HG03095 (cell line): Measurements from ENCODE around the gene FGF18.

Experiments used
- ATAC-seq: cut with Tn5 transposase; IDR thresholded peaks from one replicate; pipeline ENCODE4 v1.9.1; 2021; ENCODE audit warnings: moderate library complexity; ENCODE audit not compliant: unreplicated experiment

The FGF18 gene

GRCh38 chr5:171438738-171439137, 19.3 kb downstream of the FGF18 start:
- ATAC-seq, result no peak

- no peak for ATAC-seq
These were observed 21.9 kb downstream of the FGF18 start for GRCh38 chr5:171441246-171441791.

GRCh38 chr5:171442287-171443042, 23.0 kb downstream of the FGF18 start:
- ATAC-seq, result no peak

- ATAC-seq, result no peak
These were observed 25.1 kb downstream of the FGF18 start for GRCh38 chr5:171444582-171444981.

- no peak for ATAC-seq
These were observed 26.4 kb downstream of the FGF18 start for GRCh38 chr5:171445644-171446516.

GRCh38 chr5:171447226-171447625, 27.8 kb downstream of the FGF18 start:
- no peak for ATAC-seq

GRCh38 chr5:171449426-171449825, 30.0 kb downstream of the FGF18 start:
- no peak for ATAC-seq

GRCh38 chr5:171450423-171451331, 31.2 kb downstream of the FGF18 start:
- no peak for ATAC-seq

- ATAC-seq, result no peak
These were observed 32.0 kb downstream of the FGF18 start for GRCh38 chr5:171451421-171451820.

GRCh38 chr5:171453056-171453725, 33.7 kb downstream of the FGF18 start:
- ATAC-seq, result no peak

GRCh38 chr5:171453988-171454387, 34.5 kb downstream of the FGF18 start:
- ATAC-seq, result no peak

GRCh38 chr5:171454549-171454948, 35.1 kb downstream of the FGF18 start:
- ATAC-seq, result no peak

- no peak for ATAC-seq
These were observed 36.1 kb downstream of the FGF18 start for GRCh38 chr5:171455522-171455921.

- no peak for ATAC-seq
These were observed 37.9 kb downstream of the FGF18 start for GRCh38 chr5:171457208-171457981.

GRCh38 chr5:171459839-171460238, 40.4 kb downstream of the FGF18 start:
- no peak for ATAC-seq

- no peak for ATAC-seq
These were observed 42.9 kb downstream of the FGF18 start for GRCh38 chr5:171462136-171462927.

- ATAC-seq, result no peak
These were observed 43.7 kb downstream of the FGF18 start for GRCh38 chr5:171462928-171463861.

GRCh38 chr5:171463862-171464229, 44.4 kb downstream of the FGF18 start:
- ATAC-seq, result no peak
